Glomerular endothelial cell (primary cell): ENCODE measurements around the gene LMO7. TPM values are rescaled to one million over a fixed set of nuclear protein-coding genes. Genes with fewer than 3 reads are reported as not detected.

Source experiments
- DNase-seq: peaks from one replicate; pipeline ENCODE4 v3.0.0-alpha.2; 2011; ENCODE audit warnings: low read depth, low spot score; ENCODE audit errors: extremely low read depth
- total RNA-seq: library from RNA; depleted of rRNA; stranded (reverse); fragments of >200 nt; gene quantifications from 2 replicates; pipeline ENCODE4 v1.2.3, GENCODE V29; 2015

LMO7 gene
- total RNA-seq, 1 donor from 2014 or later = 58.0 TPM

GRCh38 chr13:75796825-75797224 is 160.7 kb downstream of the LMO7 start:
- DNase-seq = no peak

- DNase-seq = no peak
Observed at GRCh38 chr13:75797239-75797638, 161.1 kb downstream of the LMO7 start.

- no peak for DNase-seq
Observed at GRCh38 chr13:75797719-75798118, 161.6 kb downstream of the LMO7 start.

- DNase-seq = no peak
Observed at GRCh38 chr13:75798353-75799255, 162.5 kb downstream of the LMO7 start.

- DNase-seq = no peak
Observed at GRCh38 chr13:75800545-75800944, 164.4 kb downstream of the LMO7 start.

- no peak for DNase-seq
Observed at GRCh38 chr13:75801388-75801945, 165.3 kb downstream of the LMO7 start.

- DNase-seq = no peak
Observed at GRCh38 chr13:75802161-75802560, 166.0 kb downstream of the LMO7 start.

GRCh38 chr13:75803164-75803611 is 167.1 kb downstream of the LMO7 start:
- DNase-seq = no peak

- no peak for DNase-seq
Observed at GRCh38 chr13:75804054-75804453, 167.9 kb downstream of the LMO7 start.

- no peak for DNase-seq
Observed at GRCh38 chr13:75804605-75805004, 168.5 kb downstream of the LMO7 start.

- DNase-seq = no peak
Observed at GRCh38 chr13:75806117-75806516, 170.0 kb downstream of the LMO7 start.

GRCh38 chr13:75811361-75811760 is 175.2 kb downstream of the LMO7 start:
- DNase-seq = no peak

GRCh38 chr13:75811841-75812240 is 175.7 kb downstream of the LMO7 start:
- no peak for DNase-seq

- no peak for DNase-seq
Observed at GRCh38 chr13:75812751-75813181, 176.6 kb downstream of the LMO7 start.

- no peak for DNase-seq
Observed at GRCh38 chr13:75813323-75813722, 177.2 kb downstream of the LMO7 start.

GRCh38 chr13:75818179-75818967 is 182.2 kb downstream of the LMO7 start:
- no peak for DNase-seq

- DNase-seq = no peak
Observed at GRCh38 chr13:75818968-75819225, 182.8 kb downstream of the LMO7 start.

GRCh38 chr13:75825161-75825560 is 189.0 kb downstream of the LMO7 start:
- DNase-seq = no peak

GRCh38 chr13:75825594-75825993 is 189.5 kb downstream of the LMO7 start:
- no peak for DNase-seq

GRCh38 chr13:75826391-75826790 is 190.3 kb downstream of the LMO7 start:
- DNase-seq = no peak

GRCh38 chr13:75829830-75830229 is 193.7 kb downstream of the LMO7 start:
- DNase-seq = no peak

- DNase-seq = no peak
Observed at GRCh38 chr13:75830842-75831241, 194.7 kb downstream of the LMO7 start.
